Activated CD4-positive, alpha-beta T cell treated with anti-CD3 and anti-CD28 coated beads for 4 hours (primary cell): ENCODE results near the gene CCR4.
"Not testable (repeated sequence)": the region's sequence is repeated elsewhere in the genome, so short reads cannot be mapped to it uniquely, and the experiment has no call there.

Experiments used
- DNase-seq, 2 donors: peaks; one replicate each; pipeline ENCODE4 v3.0.0-alpha.2; 2020

Gene CCR4

GRCh38 chr3:32951410-32951811 lies at the start of gene CCR4:
TSS of gene CCR4 (plus strand) at chr3:32951644. CDS start at chr3:32953423, 1,779 bp downstream.
- peak; percentile 61 to 63 for DNase-seq

GRCh38 chr3:32902887-32903371 lies 48.5 kb upstream of the CCR4 start:
- DNase-seq: peak; percentile 26 to 36

- no peak for DNase-seq
Measured at GRCh38 chr3:32903953-32904352, 47.5 kb upstream of the CCR4 start.

- DNase-seq: no peak
Measured at GRCh38 chr3:32909999-32910398, 41.4 kb upstream of the CCR4 start.

GRCh38 chr3:32910954-32911353 lies 40.5 kb upstream of the CCR4 start:
- DNase-seq: no peak

- no peak for DNase-seq
Measured at GRCh38 chr3:32912046-32912445, 39.4 kb upstream of the CCR4 start.

- DNase-seq: no peak
Measured at GRCh38 chr3:32913790-32914446, 37.5 kb upstream of the CCR4 start.

GRCh38 chr3:32919920-32920319 lies 31.5 kb upstream of the CCR4 start:
- no peak for DNase-seq

- DNase-seq: no peak
Measured at GRCh38 chr3:32922078-32922477, 29.4 kb upstream of the CCR4 start.

- no peak for DNase-seq
Measured at GRCh38 chr3:32930161-32930560, 21.3 kb upstream of the CCR4 start.

- DNase-seq: not testable (repeated sequence)
Measured at GRCh38 chr3:32931273-32931672, 20.2 kb upstream of the CCR4 start.

- DNase-seq: peak in 1 of 2 donors; percentile 15
Measured at GRCh38 chr3:32934150-32934742, 17.2 kb upstream of the CCR4 start.

- no peak for DNase-seq
Measured at GRCh38 chr3:32937331-32937730, 14.1 kb upstream of the CCR4 start.

GRCh38 chr3:32939531-32940284 lies 11.7 kb upstream of the CCR4 start:
- not testable (repeated sequence) for DNase-seq

- DNase-seq: no peak
Measured at GRCh38 chr3:32940726-32941125, 10.7 kb upstream of the CCR4 start.

GRCh38 chr3:32945136-32945535 lies 6.3 kb upstream of the CCR4 start:
- no peak for DNase-seq

- DNase-seq: not testable (repeated sequence)
Measured at GRCh38 chr3:32945598-32945997, 5.8 kb upstream of the CCR4 start.

GRCh38 chr3:32946973-32947788 lies 4.3 kb upstream of the CCR4 start:
- DNase-seq: no peak

GRCh38 chr3:32947789-32948238 lies 3.6 kb upstream of the CCR4 start:
- DNase-seq: peak; percentile 90 to 98

GRCh38 chr3:32948625-32949445 lies 2.6 kb upstream of the CCR4 start:
- no peak for DNase-seq

GRCh38 chr3:32950516-32950915 lies 928 bp upstream of the CCR4 start:
- DNase-seq: no peak
